CD14-positive monocyte (primary cell): ENCODE measurements around the gene ARIH2. TPM values are rescaled to one million over a fixed set of nuclear protein-coding genes. Genes with fewer than 3 reads are reported as not detected.

Experiments
- DNase-seq, 3 donors: peaks; one replicate each; pipeline ENCODE4 v3.0.0-alpha.2; 2011 to 2022
- H2AFZ ChIP-seq: 2 replicates; pipeline ENCODE4 v1.6.0; 2012; ENCODE audit warnings: mild to moderate bottlenecking, low read depth, low read length, inconsistent platforms; ENCODE audit not compliant: insufficient read depth, poor library complexity, severe bottlenecking
- H3K27ac ChIP-seq, 2 donors: 1 replicate in 1 of 2; 2 replicates in 1 of 2; pipeline ENCODE4 v1.5.1; 2012 to 2013; ENCODE audit warnings: low read length in 2 of 2, control low read depth in 1 of 2, inconsistent platforms in 1 of 2, low read depth in 1 of 2, mild to moderate bottlenecking in 1 of 2
- H3K27me3 ChIP-seq, 2 donors: one replicate each; pipeline versions ENCODE4 v1.6.0 to v1.6.1; 2011 to 2013; ENCODE audit warnings: low read length in 2 of 2; ENCODE audit not compliant: control insufficient read depth in 2 of 2, insufficient read depth in 2 of 2
- H3K36me3 ChIP-seq, 2 donors: replicated peaks in 1 of 2; 1 replicate in 1 of 2; 2 replicates in 1 of 2; pipeline versions ENCODE4 v1.5.1 to v1.6.1; 2012 to 2013; ENCODE audit warnings: low read length in 2 of 2, control low read depth in 1 of 2, inconsistent platforms in 1 of 2, mild to moderate bottlenecking in 1 of 2; ENCODE audit not compliant: insufficient read depth in 2 of 2, control insufficient read depth in 1 of 2
- H3K4me1 ChIP-seq, 2 donors: 1 replicate in 1 of 2; 2 replicates in 1 of 2; pipeline versions ENCODE4 v1.5.1 to v1.6.1; 2012 to 2013; ENCODE audit warnings: low read length in 2 of 2, control low read depth in 1 of 2, inconsistent platforms in 1 of 2, mild to moderate bottlenecking in 1 of 2, moderate library complexity in 1 of 2; ENCODE audit not compliant: insufficient read depth in 2 of 2, control insufficient read depth in 1 of 2
- H3K4me2 ChIP-seq: replicated peaks from 2 replicates; pipeline ENCODE3; 2012; ENCODE audit warnings: low read length, moderate library complexity, mild to moderate bottlenecking; ENCODE audit not compliant: poor library complexity, severe bottlenecking; ENCODE audit errors: extremely low read depth
- H3K4me3 ChIP-seq, 3 experiments: fragments of 200-600 bp in 1 of 3; sonication (generic) in 1 of 3; replicated peaks in 1 of 3; 1 replicate in 2 of 3; 2 replicates in 1 of 3; pipeline ENCODE4 v1.5.1; 2011 to 2013; ENCODE audit warnings: low read length in 3 of 3, mild to moderate bottlenecking in 3 of 3, control low read depth in 2 of 3, low read depth in 2 of 3, inconsistent platforms in 1 of 3, moderate library complexity in 1 of 3
- H3K79me2 ChIP-seq: 2 replicates; pipeline ENCODE4 v1.6.0; 2012; ENCODE audit warnings: mild to moderate bottlenecking, control low read depth, inconsistent platforms, low read length, moderate library complexity; ENCODE audit not compliant: insufficient read depth
- H3K9ac ChIP-seq: 2 replicates; pipeline ENCODE4 v1.6.0; 2017; ENCODE audit warnings: low read length, mild to moderate bottlenecking; ENCODE audit not compliant: insufficient read depth, poor library complexity, severe bottlenecking
- H3K9me3 ChIP-seq, 2 donors: replicated peaks in 1 of 2; 1 replicate in 1 of 2; 2 replicates in 1 of 2; pipeline versions ENCODE4 v1.5.1 to v1.6.1; 2012 to 2013; ENCODE audit warnings: low read length in 2 of 2, control low read depth in 1 of 2; ENCODE audit not compliant: control insufficient read depth in 1 of 2, insufficient read depth in 1 of 2
- H4K20me1 ChIP-seq: 2 replicates; pipeline ENCODE4 v1.6.0; 2012; ENCODE audit warnings: mild to moderate bottlenecking, low read length, control low read depth, moderate library complexity; ENCODE audit not compliant: insufficient read depth
- H3K27ac Mint-ChIP-seq, 7 donors: one replicate each; pipeline ENCODE4 v1.8.0; 2020; ENCODE audit warnings: mild to moderate bottlenecking in 7 of 7, mixed read lengths in 7 of 7, moderate library complexity in 6 of 7, inconsistent platforms in 2 of 7
- H3K27me3 Mint-ChIP-seq, 3 donors: one replicate each; pipeline ENCODE4 v1.8.0; 2021 to 2022; ENCODE audit warnings: low read depth in 3 of 3, mild to moderate bottlenecking in 3 of 3, mixed read lengths in 3 of 3, moderate library complexity in 3 of 3, inconsistent platforms in 1 of 3
- H3K36me3 Mint-ChIP-seq, 2 donors: one replicate each; pipeline ENCODE4 v1.8.0; 2020; ENCODE audit warnings: mixed read lengths in 2 of 2, inconsistent platforms in 1 of 2, mild to moderate bottlenecking in 1 of 2
- H3K4me1 Mint-ChIP-seq: one replicate; pipeline ENCODE4 v1.8.0; 2020; ENCODE audit warnings: mild to moderate bottlenecking, mixed read lengths
- H3K4me3 Mint-ChIP-seq, 2 donors: one replicate each; pipeline ENCODE4 v1.8.0; 2020; ENCODE audit warnings: mild to moderate bottlenecking in 2 of 2, mixed read lengths in 2 of 2, moderate library complexity in 1 of 2
- H3K9me3 Mint-ChIP-seq, 7 donors: one replicate each; pipeline ENCODE4 v1.8.0; 2020 to 2022; ENCODE audit warnings: mixed read lengths in 7 of 7, mild to moderate bottlenecking in 6 of 7, moderate library complexity in 6 of 7, inconsistent platforms in 2 of 7
- CTCF ChIP-seq: fragments of 200-600 bp; IDR thresholded peaks from one replicate; pipeline ENCODE4 v1.8.0; 2022; ENCODE audit warnings: antibody characterized with exemption, mild to moderate bottlenecking
- WGBS: methylation state at CpG from one replicate; pipeline ENCODE4 v1.1.5; 2013; ENCODE audit warnings: missing lambda C conversion rate; ENCODE audit not compliant: insufficient coverage; 5-methylcytosine and 5-hydroxymethylcytosine counted together
- intact Hi-C, 2 donors: fragments of 100-400 bp; cut with micrococcal nuclease; formaldehyde crosslinking; loops; one replicate each; pipeline versions ENCODE4 v1.15.0 to v1.15.1; 2023
- polyA plus RNA-seq, 3 donors: library from polyadenylated mRNA; depleted of rRNA in 1 of 3; unstranded in 2 of 3; stranded (reverse) in 1 of 3; fragments of 300-500 nt in 2 of 3; fragments of >200 nt in 1 of 3; fragmentation: Illumina TruSeq in 2 of 3; gene quantifications; 1 replicate in 2 of 3; 2 replicates in 1 of 3; pipeline ENCODE4 v1.2.3, GENCODE V29; 2012 to 2021

ARIH2 gene
- polyA plus RNA-seq, 3 donors: 68.2 to 94.8 (median 72.2) TPM

DNA sequence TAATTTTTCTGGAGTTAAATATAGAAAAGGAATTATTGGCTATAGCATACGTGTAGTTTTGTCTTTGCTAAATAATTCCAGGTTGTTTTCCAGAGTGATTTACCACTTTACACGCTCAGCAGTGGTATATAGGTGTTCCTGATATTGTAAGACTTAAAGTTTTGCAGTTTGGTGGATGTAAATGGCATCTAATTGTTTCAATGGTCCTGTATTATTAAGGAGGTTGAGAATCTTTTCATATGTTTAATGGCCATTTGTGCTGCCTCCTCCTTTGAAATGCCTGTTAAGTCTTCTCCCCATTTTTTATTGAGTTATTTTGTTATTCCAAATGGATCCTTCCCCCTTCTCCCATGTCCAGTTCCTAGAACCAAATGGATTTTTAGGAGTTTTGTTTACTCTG is 44.9 kb downstream of the ARIH2 start:
- H3K79me2 ChIP-seq: no peaks in the 10 kb centered on the region
- no peak for TF ChIP-seq CTCF
- Mint-ChIP-seq H3K27me3 (no peaks in the 10 kb centered on the region), H3K27ac (no peak overlapping the region), H3K9me3 (no peaks in the 10 kb centered on the region), H3K4me3 (no peak overlapping the region), H3K4me1 (no peaks in the 10 kb centered on the region), H3K36me3 (peaks cover 53 to 71% of the 10 kb centered on the region in 2 donors)
- no peak overlapping the region for H2AFZ ChIP-seq
- H3K4me3 ChIP-seq: no peak overlapping the region
- H3K36me3 ChIP-seq: peaks cover 49 to 72% of the 10 kb centered on the region in 2 donors
- intact Hi-C loops: no loop called here
- peaks cover 5% of the 10 kb centered on the region for H4K20me1 ChIP-seq
- H3K4me2 ChIP-seq: no peak overlapping the region
- no peaks in the 10 kb centered on the region for H3K27me3 ChIP-seq
- no peaks in the 10 kb centered on the region for H3K9me3 ChIP-seq
- no peak overlapping the region for H3K9ac ChIP-seq
- H3K4me1 ChIP-seq: no peaks in the 10 kb centered on the region
- DNase-seq: no peak
- no peak overlapping the region for H3K27ac ChIP-seq
- WGBS: 100% methylated on average over 1 of the region's 2 CpGs

DNA sequence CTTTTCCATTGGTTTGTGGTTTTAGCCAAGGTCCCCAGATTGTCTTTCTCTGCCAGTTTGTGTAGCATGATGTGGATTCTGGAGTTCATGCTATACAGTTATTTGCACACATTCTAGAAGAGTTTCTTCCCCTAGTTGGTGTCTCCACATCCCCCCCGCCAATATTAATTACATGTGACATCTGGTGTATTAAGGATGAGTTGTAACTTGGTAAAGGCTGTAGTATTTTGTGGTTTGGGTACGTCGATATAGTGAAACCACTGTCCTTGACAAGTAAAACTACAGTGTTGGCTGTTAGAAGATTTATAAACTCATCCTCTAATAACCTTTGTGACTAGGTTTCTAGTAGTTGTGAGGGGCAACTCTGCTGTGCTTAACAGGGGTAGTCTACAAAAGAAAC is 47.7 kb downstream of the ARIH2 start:
- Mint-ChIP-seq H3K27me3 (no peaks in the 10 kb centered on the region), H3K9me3 (no peaks in the 10 kb centered on the region), H3K4me3 (no peak overlapping the region), H3K27ac (no peak overlapping the region), H3K4me1 (no peaks in the 10 kb centered on the region), H3K36me3 (peaks cover 76 to 94% of the 10 kb centered on the region in 2 donors)
- Histone ChIP-seq H3K4me2 (no peak overlapping the region), H3K36me3 (peaks cover 71 to 94% of the 10 kb centered on the region in 2 donors), H3K9ac (no peak overlapping the region), H3K27me3 (no peaks in the 10 kb centered on the region), H3K79me2 (no peaks in the 10 kb centered on the region), H4K20me1 (no peaks in the 10 kb centered on the region), H3K4me3 (no peak overlapping the region), H2AFZ (no peak overlapping the region), H3K27ac (no peak overlapping the region), H3K9me3 (no peaks in the 10 kb centered on the region), H3K4me1 (no peaks in the 10 kb centered on the region)
- no peak for DNase-seq
- intact Hi-C loops: no loop called here
- WGBS: no CpG with 5 or more reads among the region's 3 CpGs
- TF ChIP-seq CTCF: no peak
